ENCODE measurements around the gene INSR.

INSR gene

DNA sequence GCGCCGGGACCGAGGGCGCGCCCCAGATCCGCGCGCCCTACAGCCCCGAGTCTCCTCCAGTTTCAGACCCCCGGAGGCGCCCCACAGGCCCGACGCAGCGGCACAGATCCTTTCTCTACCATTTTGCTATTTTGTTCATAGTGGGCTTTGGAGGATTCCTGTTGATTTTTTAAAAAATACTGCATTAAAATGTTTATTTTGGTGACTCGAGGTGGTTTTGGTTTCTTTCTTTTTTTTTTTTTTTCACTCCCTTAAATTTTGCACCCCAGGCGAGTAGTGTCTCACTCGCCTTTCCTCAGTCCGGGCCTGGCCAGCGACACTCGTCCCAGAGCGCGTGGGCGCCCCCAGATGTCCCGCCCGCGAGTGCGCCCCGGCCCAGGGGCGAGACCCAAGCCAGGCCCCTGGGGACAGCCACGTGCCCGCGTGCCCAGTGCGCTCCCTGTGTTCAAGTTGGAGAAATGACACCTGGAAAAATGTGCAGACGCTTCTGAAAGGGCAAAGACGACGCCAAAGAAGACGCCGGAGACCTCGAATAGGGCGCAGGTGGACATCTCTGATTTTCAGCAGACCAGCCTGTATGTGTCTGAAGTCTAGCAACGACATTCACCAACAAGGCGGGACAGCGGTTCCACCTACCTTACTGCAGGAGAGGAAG is 471 bp upstream of the INSR start:
- DNase-seq = no peak

GRCh38 chr19:7292950-7293761 is 1.1 kb downstream of the INSR start:
- DNase-seq = no peak

DNA sequence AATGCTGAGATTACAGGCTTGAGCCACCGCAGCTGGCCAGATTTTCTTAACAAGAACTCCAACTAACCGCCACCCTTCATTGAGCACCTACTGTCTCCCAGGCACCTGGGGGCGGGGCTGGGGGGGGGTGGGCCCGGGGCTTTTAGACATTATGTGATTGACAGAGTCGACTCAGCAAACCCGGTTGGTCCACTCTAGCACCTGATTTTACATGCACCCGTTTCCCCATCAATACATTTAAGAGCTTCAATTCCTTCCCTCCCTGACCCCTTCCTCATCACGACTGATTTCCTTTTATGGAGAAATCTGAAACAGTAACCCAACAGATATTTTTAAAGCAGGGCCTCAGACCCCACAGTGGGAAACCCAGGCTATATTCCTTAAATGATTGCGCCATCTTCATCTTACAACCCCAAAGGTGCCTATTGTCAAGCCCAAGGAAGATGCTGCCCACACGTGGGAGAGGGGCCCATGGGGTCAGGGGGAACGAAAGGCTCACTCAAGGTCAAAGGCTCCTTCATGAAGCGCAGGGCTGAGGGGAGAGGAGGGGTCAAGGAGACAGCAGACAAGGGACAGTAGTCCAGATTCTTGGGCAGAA is 1.8 kb downstream of the INSR start:
- DNase-seq = no peak

GRCh38 chr19:7288977-7289376 is 5.2 kb downstream of the INSR start:
- DNase-seq = no peak

GRCh38 chr19:7288131-7288530 is 6.1 kb downstream of the INSR start:
- DNase-seq = no peak

GRCh38 chr19:7287722-7288121 is 6.5 kb downstream of the INSR start:
- DNase-seq = no peak

DNA sequence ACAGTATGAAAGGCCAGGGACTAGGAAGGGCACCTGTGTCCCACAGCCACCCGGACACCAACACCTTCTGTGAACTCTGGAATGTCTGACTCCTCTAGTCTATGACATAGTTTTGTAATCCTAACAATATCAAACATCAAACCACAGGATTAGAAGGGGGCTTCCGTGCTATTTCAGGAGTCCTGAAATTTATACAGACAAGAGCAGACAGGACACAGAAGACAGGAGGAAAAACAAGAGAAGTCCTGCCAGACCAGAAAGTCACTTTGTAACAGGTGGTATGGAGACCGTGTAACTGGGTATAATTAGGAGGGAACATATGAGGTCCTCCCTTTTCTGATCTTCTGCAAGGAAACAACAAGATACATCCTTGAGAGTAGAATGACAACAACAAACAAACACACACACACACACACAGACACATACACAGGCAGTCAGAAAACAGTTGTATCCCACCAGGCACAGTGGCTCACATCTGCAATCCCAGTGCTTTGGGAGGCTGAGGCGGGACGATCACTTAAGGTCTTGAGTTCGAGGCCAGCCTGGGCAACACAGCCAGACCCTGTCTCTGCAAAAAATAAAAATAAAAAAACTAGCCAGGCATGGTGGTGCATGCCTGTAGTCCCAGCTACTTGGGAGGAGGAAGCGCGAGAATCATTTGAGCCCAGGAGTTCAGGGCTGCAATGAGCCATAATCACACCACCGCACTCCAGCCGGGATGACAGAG is 13.1 kb downstream of the INSR start:
- no peak for DNase-seq

DNA sequence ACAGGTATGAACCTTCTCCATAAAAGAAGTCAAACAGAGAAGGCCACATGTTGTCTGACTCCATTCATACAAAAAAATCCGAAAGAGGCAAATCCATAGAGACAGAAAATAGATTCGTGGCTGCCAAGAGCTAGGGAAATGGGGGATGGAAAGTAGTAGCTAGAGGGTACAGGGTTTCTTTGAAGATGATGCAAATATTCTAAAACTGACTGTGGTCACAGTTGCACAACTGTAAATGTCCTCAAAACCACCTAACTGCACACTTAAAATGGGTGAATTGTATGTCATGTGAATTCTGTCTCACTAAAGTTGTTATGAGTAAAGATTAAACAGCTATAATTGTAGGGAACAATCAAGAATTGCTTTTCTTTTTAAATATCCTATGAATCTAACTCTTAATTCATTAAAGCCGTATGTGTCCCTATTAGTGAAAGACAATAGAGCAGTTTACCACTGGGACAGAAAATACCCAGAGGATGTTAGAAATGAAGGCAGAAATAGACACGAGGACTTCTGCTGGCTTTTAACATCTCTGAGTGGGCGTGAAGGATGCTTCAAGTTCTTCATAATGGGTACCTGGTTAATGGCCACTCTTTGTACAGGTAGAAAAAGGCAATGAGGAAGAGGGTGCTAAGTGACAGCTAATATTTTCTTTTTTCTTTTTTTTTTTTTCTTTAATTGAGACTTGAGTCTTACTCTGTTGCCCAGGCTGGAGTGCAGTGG is 21.2 kb downstream of the INSR start:
- no peak for DNase-seq

GRCh38 chr19:7268705-7269098 is 25.5 kb downstream of the INSR start:
- no peak for DNase-seq

DNA sequence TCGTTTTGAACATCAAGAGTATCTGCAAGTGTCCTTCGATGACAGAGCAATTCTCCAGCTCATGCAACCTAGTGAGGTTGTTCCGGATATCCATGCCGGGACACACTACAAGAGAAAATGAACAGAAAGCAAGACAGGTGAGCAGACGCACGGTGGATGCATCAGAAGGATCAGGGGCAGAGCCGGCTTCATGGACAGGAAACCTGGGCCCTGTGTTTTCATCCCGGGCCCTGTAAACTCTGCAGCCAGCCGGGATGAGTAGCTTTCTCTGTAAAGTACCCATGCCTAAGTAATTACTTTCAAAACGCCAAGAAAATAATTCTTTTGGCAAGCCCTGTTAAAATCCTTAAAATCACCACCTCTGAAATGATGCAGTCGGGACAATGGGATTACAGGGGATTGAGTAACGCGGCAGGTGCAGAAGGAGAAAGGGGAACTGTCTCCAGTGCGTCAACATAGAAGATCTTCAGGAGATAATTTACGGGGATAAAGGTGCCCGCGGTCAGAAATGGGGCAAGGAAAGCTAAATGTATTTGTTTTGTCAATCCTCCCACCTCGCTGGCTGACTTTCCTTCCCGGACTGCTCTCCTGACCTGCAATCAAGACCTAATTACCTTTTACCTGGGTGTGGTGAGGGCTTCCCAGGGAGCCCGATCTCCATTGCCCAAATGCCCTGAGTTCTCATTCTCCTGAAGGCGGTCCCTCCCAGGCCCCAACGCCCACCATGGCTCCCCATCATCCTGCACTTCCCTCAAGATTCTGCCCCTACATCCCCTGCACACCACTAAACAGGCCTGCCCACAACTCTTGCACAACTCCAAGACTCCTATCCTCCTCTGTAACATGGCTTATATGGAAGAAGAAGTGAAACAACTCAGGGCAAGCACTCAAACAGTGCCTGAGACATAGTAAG is 26.2 kb downstream of the INSR start:
- no peak for DNase-seq

DNA sequence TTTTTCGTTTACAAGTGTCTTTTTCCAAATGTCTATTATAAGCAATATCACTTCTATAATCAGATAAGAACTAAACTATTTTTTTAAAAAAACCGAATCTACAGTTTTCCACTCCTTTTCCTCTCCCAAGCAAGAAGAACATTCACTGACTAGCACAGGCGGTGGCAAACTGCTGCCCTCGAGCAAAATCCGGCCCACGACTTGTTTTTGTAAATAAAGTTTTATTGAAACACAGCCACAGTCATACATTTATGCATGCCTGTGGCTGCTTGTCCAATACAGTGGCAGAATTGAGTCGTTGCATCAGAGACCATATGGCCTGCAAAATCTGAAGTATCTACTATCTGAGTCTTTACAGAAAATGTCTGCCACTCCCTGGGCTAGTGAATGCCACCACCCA is 27.4 kb downstream of the INSR start:
- DNase-seq = no peak

- no peak for DNase-seq
Observed at GRCh38 chr19:7265963-7266362, 28.3 kb downstream of the INSR start.

- no peak for DNase-seq
Observed at GRCh38 chr19:7264858-7265257, 29.4 kb downstream of the INSR start.

DNA sequence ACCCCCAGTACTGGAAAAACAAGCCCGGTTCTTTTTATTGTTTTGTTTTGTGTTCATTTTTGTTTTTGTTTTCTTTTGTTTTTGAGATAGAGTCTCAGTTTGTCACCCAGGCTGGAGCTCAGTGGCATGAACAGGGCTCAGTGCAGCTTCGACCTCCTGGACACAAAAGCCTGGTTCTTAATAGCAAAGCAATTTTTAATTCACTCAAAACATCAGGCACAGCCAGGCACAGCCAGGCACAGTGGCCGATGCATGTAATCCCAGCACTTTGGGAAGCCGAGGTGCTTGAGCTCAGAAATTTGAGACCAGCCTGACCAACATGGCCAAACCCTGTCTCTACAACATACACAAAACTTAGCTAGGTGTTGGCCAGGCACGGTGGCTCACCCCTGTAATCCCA is 30.7 kb downstream of the INSR start:
- no peak for DNase-seq

GRCh38 chr19:7263066-7263465 is 31.1 kb downstream of the INSR start:
- no peak for DNase-seq

- DNase-seq = no peak
Observed at GRCh38 chr19:7262470-7262869, 31.7 kb downstream of the INSR start.

DNA sequence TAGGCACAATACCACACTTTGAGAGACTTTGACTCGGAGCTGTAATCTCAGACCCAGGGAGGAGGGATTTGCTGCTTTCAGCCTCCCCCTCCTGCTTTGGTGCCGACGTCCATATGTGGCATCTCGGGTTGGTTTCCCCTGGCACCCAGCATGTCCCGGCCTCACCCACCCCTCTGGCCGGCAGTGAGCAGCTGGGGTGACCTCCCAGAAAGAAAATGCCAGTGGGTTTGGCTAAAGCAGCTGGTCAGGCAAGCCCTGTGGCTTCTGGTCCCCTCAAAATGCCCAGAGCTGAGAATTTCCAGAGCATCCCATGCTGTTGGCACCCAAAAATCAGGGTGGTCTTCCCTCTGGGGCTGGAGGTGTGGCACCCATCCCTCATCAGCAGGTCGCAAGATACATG is 34.1 kb downstream of the INSR start:
- no peak for DNase-seq

- DNase-seq = no peak
Observed at GRCh38 chr19:7258840-7259395, 35.3 kb downstream of the INSR start.

DNA sequence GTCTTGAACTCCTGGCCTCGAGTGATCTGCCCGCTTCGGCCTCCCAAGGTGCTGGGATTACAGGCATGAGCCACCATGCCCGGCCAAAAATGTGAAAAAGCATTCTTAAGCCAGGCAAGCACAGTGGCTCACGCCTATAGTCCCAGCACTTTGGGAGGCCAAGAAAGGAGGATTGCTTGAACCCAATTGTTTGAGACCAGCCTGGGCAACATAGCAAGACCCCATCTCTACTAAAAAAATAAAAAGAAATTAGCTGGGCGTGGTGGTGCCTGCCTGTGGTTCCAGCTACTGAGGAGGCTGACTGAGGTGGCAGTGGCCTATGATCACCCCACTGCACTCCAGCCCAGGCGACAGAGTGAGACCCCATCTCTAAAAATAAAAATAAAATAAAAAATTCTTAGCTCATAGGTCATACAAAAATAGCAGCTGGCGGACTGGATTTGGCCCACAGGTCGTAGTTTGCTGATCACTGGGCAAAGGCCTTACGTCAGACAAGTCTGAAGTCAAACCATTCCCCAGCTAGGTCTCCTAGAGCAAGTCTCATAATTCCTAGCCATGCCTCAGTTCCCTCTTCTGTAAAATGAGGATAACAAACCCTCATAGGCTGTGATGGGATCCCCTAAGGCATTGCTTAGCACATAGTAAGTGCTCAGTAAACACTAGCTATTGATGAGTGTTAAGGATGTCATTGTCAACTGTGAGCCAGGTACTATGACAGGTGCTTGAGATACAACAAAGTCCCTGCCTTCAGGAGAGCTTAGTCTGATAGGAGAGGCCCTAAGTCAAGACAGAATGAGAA is 36.0 kb downstream of the INSR start:
- DNase-seq = no peak
